Ectodermal cell (in vitro differentiated cells): ENCODE results near the gene SPTSSB. TPM values are rescaled to one million over a fixed set of nuclear protein-coding genes. Genes with fewer than 3 reads are reported as not detected.

Experiments
- H3K27ac ChIP-seq: 2 replicates; pipeline ENCODE4 v1.7.0; 2013; ENCODE audit warnings: mild to moderate bottlenecking, low read depth, low read length; ENCODE audit not compliant: insufficient read depth, poor library complexity, severe bottlenecking
- H3K27me3 ChIP-seq: 2 replicates; pipeline ENCODE4 v1.7.0; 2013; ENCODE audit warnings: mild to moderate bottlenecking, low read length; ENCODE audit not compliant: insufficient read depth, control insufficient read depth, poor library complexity, severe bottlenecking
- H3K36me3 ChIP-seq: one replicate; pipeline ENCODE4 v1.7.0; 2013; ENCODE audit warnings: low read length; ENCODE audit not compliant: control insufficient read depth, insufficient read depth
- H3K4me1 ChIP-seq: one replicate; pipeline ENCODE4 v1.7.0; 2013; ENCODE audit warnings: low read length; ENCODE audit not compliant: control insufficient read depth, insufficient read depth
- H3K4me3 ChIP-seq: 2 replicates; pipeline ENCODE4 v1.7.0; 2013; ENCODE audit warnings: low read depth, low read length, control low read depth; ENCODE audit not compliant: insufficient read depth
- H3K9me3 ChIP-seq: 2 replicates; pipeline ENCODE4 v1.7.0; 2013; ENCODE audit warnings: mild to moderate bottlenecking, low read length, moderate library complexity; ENCODE audit not compliant: control insufficient read depth
- WGBS, 2 experiments: methylation state at CpG; one replicate each; pipeline ENCODE4 v1.1.7; 2013; ENCODE audit warnings: missing lambda C conversion rate in 2 of 2; 5-methylcytosine and 5-hydroxymethylcytosine counted together
- polyA plus RNA-seq, 4 experiments: library from polyadenylated mRNA; stranded (reverse); fragments of 50-300 nt; gene quantifications; one replicate each; pipeline ENCODE4 v1.2.3, GENCODE V29; 2013

Gene SPTSSB, protein sequence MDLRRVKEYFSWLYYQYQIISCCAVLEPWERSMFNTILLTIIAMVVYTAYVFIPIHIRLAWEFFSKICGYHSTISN
- 2.4 TPM for polyA plus RNA-seq (2013, experiment 1 of 4)
- 0.91 TPM for polyA plus RNA-seq (2013, experiment 2 of 4)
- polyA plus RNA-seq (2013, experiment 3 of 4) = 3.1 TPM
- 0.69 TPM for polyA plus RNA-seq (2013, experiment 4 of 4)

DNA sequence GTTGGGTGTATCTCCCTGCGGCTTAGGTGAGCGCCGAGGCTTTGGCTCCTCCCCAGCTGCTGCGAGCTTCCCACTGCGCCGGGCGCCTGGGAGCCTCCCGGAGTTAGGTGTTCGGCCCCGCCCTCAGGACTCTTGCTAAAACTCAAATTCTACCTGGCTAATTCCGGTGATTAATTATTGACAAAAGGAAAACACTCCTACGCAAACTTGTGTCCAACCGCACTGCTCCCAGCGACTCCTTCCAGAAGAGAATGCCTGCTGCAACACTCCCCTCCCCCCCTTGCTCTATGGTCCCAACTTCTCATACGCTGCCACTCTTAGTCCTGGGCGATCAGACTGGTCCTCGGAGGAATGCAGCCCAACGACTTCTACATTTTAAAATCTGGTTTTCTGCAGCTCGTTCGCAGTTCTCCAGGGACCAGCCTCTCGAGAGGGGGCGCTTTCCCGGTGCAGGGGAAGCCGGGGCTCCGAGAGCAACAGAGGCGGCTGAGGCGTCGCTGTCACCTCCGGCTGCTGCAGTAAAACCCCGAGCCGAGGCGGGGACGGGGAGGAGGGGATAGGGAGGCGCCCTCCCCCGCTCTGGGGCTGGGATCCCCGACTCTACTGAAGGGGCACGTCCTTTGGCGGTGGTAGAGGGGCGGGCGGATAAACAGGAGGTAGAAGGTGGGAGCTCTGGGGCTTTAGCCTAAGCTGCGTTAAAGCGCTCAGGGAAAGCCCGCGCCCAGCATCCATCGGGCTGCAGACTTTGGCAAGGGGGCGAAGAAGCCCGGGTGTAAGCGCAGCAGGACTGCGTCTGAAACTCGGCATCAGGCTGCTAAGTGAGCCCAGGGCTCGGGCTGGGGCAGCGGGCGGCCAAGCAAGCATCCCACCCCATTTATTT is at the start of gene SPTSSB:
Gene SPTSSB, minus strand, starts transcription at position 77 of the 880 bp plus-strand sequence. CDS start 25,194 bp downstream, outside the sequence.
- Histone ChIP-seq H3K36me3 (no peaks in the 10 kb centered on the region), H3K4me1 (no peaks in the 10 kb centered on the region), H3K27me3 (peaks cover 44% of the 10 kb centered on the region), H3K9me3 (no peaks in the 10 kb centered on the region), H3K27ac (no peak within 1 kb of the TSS), H3K4me3 (peak within 1 kb of the TSS; percentile 59)
- 1% methylated on average over 53 of the region's 53 CpGs for WGBS, 2 experiments

GRCh38 chr3:161420746-161421145 is 49.4 kb upstream of the SPTSSB start:
- 5 to 6% methylated on average over 8 of the region's 8 CpGs for WGBS, 2 experiments
- no peaks in the 10 kb centered on the region for H3K9me3 ChIP-seq
- no peak overlapping the region for H3K27ac ChIP-seq
- no peaks in the 10 kb centered on the region for H3K27me3 ChIP-seq
- H3K4me3 ChIP-seq = no peak overlapping the region
- H3K36me3 ChIP-seq = no peaks in the 10 kb centered on the region
- H3K4me1 ChIP-seq = peaks cover 9% of the 10 kb centered on the region

GRCh38 chr3:161419555-161420333 is 48.4 kb upstream of the SPTSSB start:
- Histone ChIP-seq H3K27ac (no peak overlapping the region), H3K36me3 (no peaks in the 10 kb centered on the region), H3K9me3 (no peaks in the 10 kb centered on the region), H3K4me1 (peaks cover 9% of the 10 kb centered on the region), H3K27me3 (no peaks in the 10 kb centered on the region), H3K4me3 (no peak overlapping the region)
- 83 to 97% methylated on average over 2 of the region's 3 CpGs for whole genome bisulfite sequencing, 2 experiments

DNA sequence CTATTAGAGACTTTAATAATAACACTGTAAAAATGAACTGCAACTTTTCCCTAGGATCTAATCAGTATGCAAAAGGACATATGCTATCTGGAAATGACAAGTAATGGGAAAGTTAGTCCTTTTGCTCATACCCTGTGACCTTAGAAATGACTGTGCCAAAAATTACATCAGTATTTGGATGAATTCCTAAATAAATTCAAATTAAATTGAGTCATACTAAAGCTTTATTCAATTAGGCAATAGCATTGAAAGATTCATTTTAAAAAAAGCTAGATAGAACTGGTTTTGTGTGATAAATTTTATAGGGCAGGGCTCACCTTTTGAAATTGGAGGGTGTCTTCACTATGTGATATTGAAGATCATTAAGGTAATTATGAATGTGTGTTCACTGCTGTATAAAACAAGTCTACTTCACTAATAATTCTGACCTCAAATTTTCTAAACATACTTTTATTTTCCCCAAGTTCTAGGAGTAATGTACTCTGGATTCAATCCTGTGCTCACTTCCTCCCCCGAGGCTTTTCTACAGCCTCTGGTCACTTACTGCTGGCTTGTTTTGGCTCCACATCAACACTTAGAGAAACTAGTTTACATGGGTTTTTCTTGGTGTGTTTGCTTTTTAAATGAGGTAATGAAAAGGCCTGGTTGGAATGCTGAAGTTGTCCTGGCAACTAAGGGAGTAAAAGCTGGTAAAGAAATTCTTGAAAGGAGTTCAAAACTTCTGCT is 44.4 kb upstream of the SPTSSB start:
- H3K4me3 ChIP-seq = no peak overlapping the region
- 56 to 94% methylated on average over 1 of the region's 1 CpG for WGBS, 2 experiments
- no peaks in the 10 kb centered on the region for H3K27me3 ChIP-seq
- H3K4me1 ChIP-seq = peaks cover 3% of the 10 kb centered on the region
- H3K27ac ChIP-seq = no peak overlapping the region
- H3K36me3 ChIP-seq = no peaks in the 10 kb centered on the region
- no peaks in the 10 kb centered on the region for H3K9me3 ChIP-seq

DNA sequence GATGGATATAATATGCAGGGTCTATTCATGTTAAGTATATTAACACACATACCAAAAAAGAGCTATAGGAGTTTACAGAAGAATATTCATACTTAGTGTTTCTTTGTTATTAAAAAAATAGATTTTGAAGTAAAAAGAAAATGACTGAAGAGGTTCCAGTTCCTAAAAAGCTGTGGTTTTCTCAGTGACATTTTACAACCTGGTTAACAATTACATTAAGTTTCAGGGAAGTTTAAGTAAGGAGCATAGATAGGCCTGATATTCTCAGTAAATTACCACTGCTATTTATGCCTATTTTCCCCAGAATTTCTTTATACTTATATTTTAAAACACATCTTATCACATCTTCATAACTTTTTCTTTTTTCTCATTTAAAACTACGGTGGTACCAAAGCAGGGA is 43.6 kb upstream of the SPTSSB start:
- peaks cover 3% of the 10 kb centered on the region for H3K4me1 ChIP-seq
- H3K9me3 ChIP-seq = no peaks in the 10 kb centered on the region
- H3K36me3 ChIP-seq = no peaks in the 10 kb centered on the region
- no peak overlapping the region for H3K27ac ChIP-seq
- WGBS, 2 experiments = 100% methylated on average over 1 of the region's 1 CpG; no CpG with 5 or more reads in 1 of the 2 experiments
- H3K27me3 ChIP-seq = no peaks in the 10 kb centered on the region
- H3K4me3 ChIP-seq = no peak overlapping the region

- H3K9me3 ChIP-seq = no peaks in the 10 kb centered on the region
- H3K27ac ChIP-seq = no peak overlapping the region
- H3K4me1 ChIP-seq = peaks cover 3% of the 10 kb centered on the region
- no peaks in the 10 kb centered on the region for H3K36me3 ChIP-seq
- no peak overlapping the region for H3K4me3 ChIP-seq
- WGBS, 2 experiments = 100% methylated on average over 1 of the region's 1 CpG; no CpG with 5 or more reads in 1 of the 2 experiments
- H3K27me3 ChIP-seq = no peaks in the 10 kb centered on the region
These were observed 42.5 kb upstream of the SPTSSB start for GRCh38 chr3:161413855-161414210.

- Histone ChIP-seq H3K27ac (no peak overlapping the region), H3K9me3 (no peaks in the 10 kb centered on the region), H3K27me3 (no peaks in the 10 kb centered on the region), H3K4me1 (peaks cover 3% of the 10 kb centered on the region), H3K36me3 (no peaks in the 10 kb centered on the region), H3K4me3 (no peak overlapping the region)
- WGBS, 2 experiments = 95 to 96% methylated on average over 2 of the region's 2 CpGs
These were observed 42.0 kb upstream of the SPTSSB start for GRCh38 chr3:161413127-161413854.

DNA sequence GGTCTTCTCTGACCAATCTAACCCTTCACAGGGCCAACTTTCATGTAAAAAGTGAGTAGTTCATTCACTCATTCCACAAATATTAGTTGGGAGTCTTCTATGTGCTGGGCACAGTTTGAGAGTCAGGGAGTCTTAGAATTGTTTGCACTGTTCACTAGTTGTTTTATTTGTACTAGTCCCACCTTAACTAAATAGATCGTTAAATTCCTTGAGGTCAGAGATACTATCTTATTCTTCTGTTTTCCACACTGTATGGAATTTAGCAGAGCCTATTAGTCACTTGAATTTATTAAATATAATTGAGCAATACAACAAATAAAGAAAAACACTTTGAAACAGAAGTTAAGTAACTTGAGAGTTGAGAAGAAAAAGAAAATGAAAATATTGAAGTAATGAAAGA is 40.8 kb upstream of the SPTSSB start:
- H3K4me1 ChIP-seq = peaks cover 3% of the 10 kb centered on the region
- no peak overlapping the region for H3K27ac ChIP-seq
- no peaks in the 10 kb centered on the region for H3K36me3 ChIP-seq
- no peaks in the 10 kb centered on the region for H3K9me3 ChIP-seq
- no peak overlapping the region for H3K4me3 ChIP-seq
- H3K27me3 ChIP-seq = no peaks in the 10 kb centered on the region
- WGBS, 2 experiments = 100% methylated on average over 1 of the region's 1 CpG; no CpG with 5 or more reads in 1 of the 2 experiments

DNA sequence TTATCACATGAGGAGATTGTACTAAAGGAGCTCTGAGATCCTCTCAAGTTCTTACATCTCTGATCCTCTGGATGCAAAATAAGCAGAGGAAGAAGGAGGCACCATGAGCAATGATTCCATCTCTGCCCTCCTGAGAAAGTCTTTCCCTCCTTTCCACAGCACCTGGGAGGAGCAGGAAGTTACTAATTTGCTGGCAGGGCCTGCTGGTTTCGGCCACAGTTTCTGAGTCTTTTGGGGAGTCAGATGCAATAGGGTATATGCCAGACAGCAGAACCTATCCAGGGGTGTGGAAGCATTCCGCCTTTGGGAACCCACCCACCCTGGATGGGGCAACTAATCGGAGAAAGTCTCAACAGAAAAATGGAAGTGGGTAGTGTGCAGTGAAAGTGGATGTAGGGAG is 38.5 kb upstream of the SPTSSB start:
- no peak overlapping the region for H3K27ac ChIP-seq
- no peaks in the 10 kb centered on the region for H3K4me1 ChIP-seq
- no peak overlapping the region for H3K4me3 ChIP-seq
- no peaks in the 10 kb centered on the region for H3K9me3 ChIP-seq
- 94 to 99% methylated on average over 3 of the region's 3 CpGs for WGBS, 2 experiments
- no peaks in the 10 kb centered on the region for H3K27me3 ChIP-seq
- H3K36me3 ChIP-seq = no peaks in the 10 kb centered on the region
